Measurements from ENCODE around the gene FFAR3.

The FFAR3 gene

GRCh38 chr19:35331551-35332214 is 26.6 kb upstream of the FFAR3 start:
- H3K36me3 ChIP-seq (ENCODE audit: insufficient read depth, low read length), result no peaks in the 10 kb centered on the region
- H3K4me1 ChIP-seq (ENCODE audit: control insufficient read depth, insufficient read depth, low read length, unreplicated experiment), result no peaks in the 10 kb centered on the region
- H2AFZ ChIP-seq (ENCODE audit: low read length, unreplicated experiment), result no peak overlapping the region
- H3K79me2 ChIP-seq (ENCODE audit: control insufficient read depth, insufficient read depth, low read length, unreplicated experiment), result no peaks in the 10 kb centered on the region
- no peak overlapping the region for H3K4me3 ChIP-seq (ENCODE audit: low read depth, low read length)
- no peak overlapping the region for H3K27ac ChIP-seq (ENCODE audit: low read depth, low read length)
- no peaks in the 10 kb centered on the region for H3K27me3 ChIP-seq (ENCODE audit: insufficient read depth, low read length)

- Histone ChIP-seq H3K79me2 (ENCODE audit: control insufficient read depth, insufficient read depth, low read length, unreplicated experiment) (no peaks in the 10 kb centered on the region), H3K27me3 (ENCODE audit: insufficient read depth, low read length) (no peaks in the 10 kb centered on the region), H3K4me1 (ENCODE audit: control insufficient read depth, insufficient read depth, low read length, unreplicated experiment) (no peaks in the 10 kb centered on the region), H3K27ac (ENCODE audit: low read depth, low read length) (no peak overlapping the region), H3K36me3 (ENCODE audit: insufficient read depth, low read length) (no peaks in the 10 kb centered on the region), H3K4me3 (ENCODE audit: low read depth, low read length) (no peak overlapping the region), H2AFZ (ENCODE audit: low read length, unreplicated experiment) (no peak overlapping the region)
These were observed 25.4 kb upstream of the FFAR3 start for GRCh38 chr19:35332817-35333216.

- H3K79me2 ChIP-seq (ENCODE audit: control insufficient read depth, insufficient read depth, low read length, unreplicated experiment), result no peaks in the 10 kb centered on the region
- no peaks in the 10 kb centered on the region for H3K36me3 ChIP-seq (ENCODE audit: insufficient read depth, low read length)
- H3K4me1 ChIP-seq (ENCODE audit: control insufficient read depth, insufficient read depth, low read length, unreplicated experiment), result no peaks in the 10 kb centered on the region
These were observed 24.0 kb upstream of the FFAR3 start for GRCh38 chr19:35334144-35334753.

GRCh38 chr19:35336166-35336955 is 21.9 kb upstream of the FFAR3 start:
- H3K4me1 ChIP-seq (ENCODE audit: control insufficient read depth, insufficient read depth, low read length, unreplicated experiment), result no peaks in the 10 kb centered on the region
- H3K27ac ChIP-seq (ENCODE audit: low read depth, low read length), result no peak overlapping the region
- no peak overlapping the region for H2AFZ ChIP-seq (ENCODE audit: low read length, unreplicated experiment)
- no peak overlapping the region for H3K4me3 ChIP-seq (ENCODE audit: low read depth, low read length)
- H3K79me2 ChIP-seq (ENCODE audit: control insufficient read depth, insufficient read depth, low read length, unreplicated experiment), result no peaks in the 10 kb centered on the region
- no peaks in the 10 kb centered on the region for H3K27me3 ChIP-seq (ENCODE audit: insufficient read depth, low read length)
- no peaks in the 10 kb centered on the region for H3K36me3 ChIP-seq (ENCODE audit: insufficient read depth, low read length)

More at GRCh38 chr19:35334144-35334753, 24.0 kb upstream of the FFAR3 start:
- H3K27ac ChIP-seq (ENCODE audit: low read depth, low read length), result no peak overlapping the region
- H2AFZ ChIP-seq (ENCODE audit: low read length, unreplicated experiment), result no peak overlapping the region
- no peak overlapping the region for H3K4me3 ChIP-seq (ENCODE audit: low read depth, low read length)
- no peaks in the 10 kb centered on the region for H3K27me3 ChIP-seq (ENCODE audit: insufficient read depth, low read length)

GRCh38 chr19:35337097-35337983 is 20.9 kb upstream of the FFAR3 start:
- Histone ChIP-seq H3K79me2 (ENCODE audit: control insufficient read depth, insufficient read depth, low read length, unreplicated experiment) (no peaks in the 10 kb centered on the region), H3K4me1 (ENCODE audit: control insufficient read depth, insufficient read depth, low read length, unreplicated experiment) (no peaks in the 10 kb centered on the region), H2AFZ (ENCODE audit: low read length, unreplicated experiment) (no peak overlapping the region), H3K27ac (ENCODE audit: low read depth, low read length) (no peak overlapping the region), H3K36me3 (ENCODE audit: insufficient read depth, low read length) (no peaks in the 10 kb centered on the region), H3K27me3 (ENCODE audit: insufficient read depth, low read length) (no peaks in the 10 kb centered on the region), H3K4me3 (ENCODE audit: low read depth, low read length) (no peak overlapping the region)

GRCh38 chr19:35337984-35338296 is 20.3 kb upstream of the FFAR3 start:
- no peaks in the 10 kb centered on the region for H3K4me1 ChIP-seq (ENCODE audit: control insufficient read depth, insufficient read depth, low read length, unreplicated experiment)
- no peak overlapping the region for H3K4me3 ChIP-seq (ENCODE audit: low read depth, low read length)
- no peak overlapping the region for H3K27ac ChIP-seq (ENCODE audit: low read depth, low read length)
- no peak overlapping the region for H2AFZ ChIP-seq (ENCODE audit: low read length, unreplicated experiment)
- H3K36me3 ChIP-seq (ENCODE audit: insufficient read depth, low read length), result no peaks in the 10 kb centered on the region
- no peaks in the 10 kb centered on the region for H3K27me3 ChIP-seq (ENCODE audit: insufficient read depth, low read length)
- H3K79me2 ChIP-seq (ENCODE audit: control insufficient read depth, insufficient read depth, low read length, unreplicated experiment), result no peaks in the 10 kb centered on the region

- Histone ChIP-seq H2AFZ (ENCODE audit: low read length, unreplicated experiment) (no peak overlapping the region), H3K36me3 (ENCODE audit: insufficient read depth, low read length) (no peaks in the 10 kb centered on the region), H3K79me2 (ENCODE audit: control insufficient read depth, insufficient read depth, low read length, unreplicated experiment) (no peaks in the 10 kb centered on the region), H3K4me1 (ENCODE audit: control insufficient read depth, insufficient read depth, low read length, unreplicated experiment) (no peaks in the 10 kb centered on the region), H3K27ac (ENCODE audit: low read depth, low read length) (no peak overlapping the region), H3K4me3 (ENCODE audit: low read depth, low read length) (no peak overlapping the region), H3K27me3 (ENCODE audit: insufficient read depth, low read length) (no peaks in the 10 kb centered on the region)
These were observed 17.8 kb upstream of the FFAR3 start for GRCh38 chr19:35340431-35340830.

- H3K27ac ChIP-seq (ENCODE audit: low read depth, low read length), result no peak overlapping the region
These were observed 17.3 kb upstream of the FFAR3 start for GRCh38 chr19:35341006-35341405.

GRCh38 chr19:35341565-35342225 is 16.6 kb upstream of the FFAR3 start:
- Histone ChIP-seq H3K27ac (ENCODE audit: low read depth, low read length) (no peak overlapping the region), H3K36me3 (ENCODE audit: insufficient read depth, low read length) (no peaks in the 10 kb centered on the region), H3K4me3 (ENCODE audit: low read depth, low read length) (no peak overlapping the region), H3K4me1 (ENCODE audit: control insufficient read depth, insufficient read depth, low read length, unreplicated experiment) (no peaks in the 10 kb centered on the region), H3K27me3 (ENCODE audit: insufficient read depth, low read length) (no peaks in the 10 kb centered on the region), H3K79me2 (ENCODE audit: control insufficient read depth, insufficient read depth, low read length, unreplicated experiment) (no peaks in the 10 kb centered on the region), H2AFZ (ENCODE audit: low read length, unreplicated experiment) (no peak overlapping the region)

More at GRCh38 chr19:35341006-35341405, 17.3 kb upstream of the FFAR3 start:
- Histone ChIP-seq H3K36me3 (ENCODE audit: insufficient read depth, low read length) (no peaks in the 10 kb centered on the region), H2AFZ (ENCODE audit: low read length, unreplicated experiment) (no peak overlapping the region), H3K27me3 (ENCODE audit: insufficient read depth, low read length) (no peaks in the 10 kb centered on the region), H3K4me3 (ENCODE audit: low read depth, low read length) (no peak overlapping the region), H3K79me2 (ENCODE audit: control insufficient read depth, insufficient read depth, low read length, unreplicated experiment) (no peaks in the 10 kb centered on the region), H3K4me1 (ENCODE audit: control insufficient read depth, insufficient read depth, low read length, unreplicated experiment) (no peaks in the 10 kb centered on the region)

- Histone ChIP-seq H2AFZ (ENCODE audit: low read length, unreplicated experiment) (no peak overlapping the region), H3K36me3 (ENCODE audit: insufficient read depth, low read length) (no peaks in the 10 kb centered on the region), H3K79me2 (ENCODE audit: control insufficient read depth, insufficient read depth, low read length, unreplicated experiment) (no peaks in the 10 kb centered on the region), H3K27ac (ENCODE audit: low read depth, low read length) (no peak overlapping the region), H3K27me3 (ENCODE audit: insufficient read depth, low read length) (no peaks in the 10 kb centered on the region), H3K4me1 (ENCODE audit: control insufficient read depth, insufficient read depth, low read length, unreplicated experiment) (no peaks in the 10 kb centered on the region), H3K4me3 (ENCODE audit: low read depth, low read length) (no peak overlapping the region)
These were observed 15.8 kb upstream of the FFAR3 start for GRCh38 chr19:35342430-35342829.

All from ACC112 (cell line).